Neural crest cell (in vitro differentiated cells): ENCODE measurements around the gene SKA2. TPM values are rescaled to one million over a fixed set of nuclear protein-coding genes. Genes with fewer than 3 reads are reported as not detected.
"Not testable (repeated sequence)": the region's sequence is repeated elsewhere in the genome, so short reads cannot be mapped to it uniquely, and the experiment has no call there.

Source experiments
- DNase-seq: peaks from one replicate; pipeline ENCODE4 v3.0.0; 2021; ENCODE audit warnings: low read depth, mixed read lengths, low spot score
- H3K27ac Mint-ChIP-seq: one replicate; pipeline ENCODE4 v1.8.0; 2021; ENCODE audit warnings: mild to moderate bottlenecking, mixed read lengths; ENCODE audit not compliant: unreplicated experiment
- H3K27me3 Mint-ChIP-seq: 2 replicates; pipeline ENCODE4 v1.8.0; 2021; ENCODE audit warnings: low read depth, mild to moderate bottlenecking, mixed read lengths
- H3K36me3 Mint-ChIP-seq: 2 replicates; pipeline ENCODE4 v1.8.0; 2021; ENCODE audit warnings: low read depth, mild to moderate bottlenecking, mixed read lengths
- H3K4me1 Mint-ChIP-seq: 2 replicates; pipeline ENCODE4 v1.8.0; 2021; ENCODE audit warnings: mixed read lengths
- H3K4me3 Mint-ChIP-seq: one replicate; pipeline ENCODE4 v1.8.0; 2021; ENCODE audit warnings: mild to moderate bottlenecking, mixed read lengths
- H3K9me3 Mint-ChIP-seq: 2 replicates; pipeline ENCODE4 v1.8.0; 2021; ENCODE audit warnings: mixed read lengths
- total RNA-seq: library from RNA; stranded (reverse); gene quantifications from 2 replicates; pipeline ENCODE4 v1.2.1, GENCODE V29; 2021
- TF ChIP-seq, protein P1 (sequence below): fragments of 200-600 bp; sonication (generic); conservative IDR thresholded peaks from 2 replicates; pipeline ENCODE4 v1.5.0; 2021; ENCODE audit warnings: antibody characterized with exemption, mild to moderate bottlenecking

SKA2 gene
- total RNA-seq, 1 donor from 2014 or later: 119 TPM

DNA sequence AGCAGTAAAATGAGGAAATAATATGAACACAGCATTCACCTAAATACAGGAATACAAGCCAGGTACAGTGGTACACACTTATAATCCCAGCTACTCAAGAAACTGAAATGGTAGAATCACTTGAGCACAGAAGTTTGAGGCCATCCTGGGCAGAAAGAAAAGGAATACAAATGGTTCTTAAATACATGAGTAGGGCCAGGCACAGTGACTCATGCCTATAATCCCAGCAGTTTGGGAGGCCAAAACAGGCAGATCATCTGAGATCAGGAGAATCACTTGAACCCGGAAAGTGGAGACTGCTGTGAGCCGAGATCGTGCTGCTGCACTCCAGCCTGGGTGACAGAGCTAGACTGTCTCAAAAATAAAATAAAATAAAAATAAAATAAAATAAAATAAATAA, 31.9 kb upstream of the SKA2 start:
- no peaks in the 10 kb centered on the region for H3K9me3 Mint-ChIP-seq
- H3K36me3 Mint-ChIP-seq: peaks cover 25% of the 10 kb centered on the region
- no peak for DNase-seq
- no peak overlapping the region for H3K4me3 Mint-ChIP-seq
- TF ChIP-seq, protein P1, sequence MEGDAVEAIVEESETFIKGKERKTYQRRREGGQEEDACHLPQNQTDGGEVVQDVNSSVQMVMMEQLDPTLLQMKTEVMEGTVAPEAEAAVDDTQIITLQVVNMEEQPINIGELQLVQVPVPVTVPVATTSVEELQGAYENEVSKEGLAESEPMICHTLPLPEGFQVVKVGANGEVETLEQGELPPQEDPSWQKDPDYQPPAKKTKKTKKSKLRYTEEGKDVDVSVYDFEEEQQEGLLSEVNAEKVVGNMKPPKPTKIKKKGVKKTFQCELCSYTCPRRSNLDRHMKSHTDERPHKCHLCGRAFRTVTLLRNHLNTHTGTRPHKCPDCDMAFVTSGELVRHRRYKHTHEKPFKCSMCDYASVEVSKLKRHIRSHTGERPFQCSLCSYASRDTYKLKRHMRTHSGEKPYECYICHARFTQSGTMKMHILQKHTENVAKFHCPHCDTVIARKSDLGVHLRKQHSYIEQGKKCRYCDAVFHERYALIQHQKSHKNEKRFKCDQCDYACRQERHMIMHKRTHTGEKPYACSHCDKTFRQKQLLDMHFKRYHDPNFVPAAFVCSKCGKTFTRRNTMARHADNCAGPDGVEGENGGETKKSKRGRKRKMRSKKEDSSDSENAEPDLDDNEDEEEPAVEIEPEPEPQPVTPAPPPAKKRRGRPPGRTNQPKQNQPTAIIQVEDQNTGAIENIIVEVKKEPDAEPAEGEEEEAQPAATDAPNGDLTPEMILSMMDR: no peak
- H3K4me1 Mint-ChIP-seq: no peaks in the 10 kb centered on the region
- no peaks in the 10 kb centered on the region for H3K27me3 Mint-ChIP-seq
- no peak overlapping the region for H3K27ac Mint-ChIP-seq

DNA sequence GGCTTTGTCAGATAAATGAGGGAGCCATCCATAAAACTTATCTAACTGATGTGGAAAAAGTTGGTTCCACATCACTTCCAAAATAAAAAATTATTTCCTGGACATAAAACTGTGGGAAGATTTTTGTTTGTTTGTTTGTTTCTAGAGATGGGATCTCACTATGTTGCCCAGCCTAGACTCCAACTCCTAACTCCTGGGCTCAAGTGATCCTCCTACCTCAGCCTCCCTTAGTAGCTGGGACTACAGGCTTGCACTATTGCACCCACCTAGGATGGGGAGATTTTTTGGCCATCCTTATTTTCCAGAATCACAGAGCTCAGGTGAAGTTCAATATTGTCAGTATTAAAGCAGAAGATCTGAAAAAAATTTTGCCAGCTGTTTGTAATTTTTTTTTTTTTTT, 31.0 kb upstream of the SKA2 start:
- Mint-ChIP-seq H3K36me3 (peaks cover 21% of the 10 kb centered on the region), H3K4me3 (no peak overlapping the region), H3K27ac (no peak overlapping the region), H3K9me3 (no peaks in the 10 kb centered on the region), H3K4me1 (no peaks in the 10 kb centered on the region), H3K27me3 (no peaks in the 10 kb centered on the region)
- DNase-seq: no peak
- TF ChIP-seq, protein P1: no peak

DNA sequence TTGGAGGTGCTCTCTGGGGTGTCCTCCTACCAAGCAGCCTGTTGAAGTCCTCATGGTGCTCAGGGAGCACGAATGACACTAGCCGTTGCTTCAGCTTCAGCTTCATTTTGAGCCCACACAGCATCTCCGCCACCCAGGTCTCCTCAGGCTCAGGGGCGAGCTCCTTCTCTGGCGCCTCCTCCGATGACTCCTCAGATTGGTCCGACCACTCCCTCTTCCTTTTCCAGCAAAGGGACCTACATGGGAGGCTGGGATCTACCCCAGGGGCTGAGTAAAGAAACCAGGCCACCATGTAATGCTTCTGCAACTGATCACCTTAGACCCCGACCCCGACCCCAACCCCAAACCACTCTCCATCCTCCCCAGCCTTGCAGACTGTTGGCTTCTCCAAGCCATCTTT, 26.5 kb upstream of the SKA2 start:
- Mint-ChIP-seq H3K4me1 (peaks cover 3% of the 10 kb centered on the region), H3K27me3 (no peaks in the 10 kb centered on the region), H3K4me3 (no peak overlapping the region), H3K9me3 (no peaks in the 10 kb centered on the region), H3K36me3 (peaks cover 22% of the 10 kb centered on the region), H3K27ac (no peak overlapping the region)
- no peak for DNase-seq
- TF ChIP-seq, protein P1: no peak

DNA sequence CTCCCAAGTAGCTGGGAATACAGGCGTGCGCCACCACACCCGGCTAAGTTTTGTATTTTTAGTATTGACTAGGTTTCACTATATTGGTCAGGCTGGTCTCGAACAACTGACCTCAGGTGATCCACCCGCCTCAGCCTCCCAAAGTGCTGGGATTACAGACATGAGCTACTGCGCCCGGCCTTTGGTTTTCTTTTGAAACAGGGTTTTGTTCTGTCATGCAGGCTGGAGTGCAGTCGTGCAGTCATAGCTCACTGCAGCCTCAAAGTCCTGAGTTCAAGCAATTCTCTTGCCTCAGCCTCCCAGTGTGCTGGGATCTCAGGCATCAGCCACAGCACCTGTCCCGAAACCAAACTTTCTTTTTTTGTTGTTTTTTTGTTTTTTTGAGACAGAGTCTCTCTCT, 25.6 kb upstream of the SKA2 start:
- Mint-ChIP-seq H3K4me1 (peaks cover 3% of the 10 kb centered on the region), H3K36me3 (peaks cover 23% of the 10 kb centered on the region)

DNA sequence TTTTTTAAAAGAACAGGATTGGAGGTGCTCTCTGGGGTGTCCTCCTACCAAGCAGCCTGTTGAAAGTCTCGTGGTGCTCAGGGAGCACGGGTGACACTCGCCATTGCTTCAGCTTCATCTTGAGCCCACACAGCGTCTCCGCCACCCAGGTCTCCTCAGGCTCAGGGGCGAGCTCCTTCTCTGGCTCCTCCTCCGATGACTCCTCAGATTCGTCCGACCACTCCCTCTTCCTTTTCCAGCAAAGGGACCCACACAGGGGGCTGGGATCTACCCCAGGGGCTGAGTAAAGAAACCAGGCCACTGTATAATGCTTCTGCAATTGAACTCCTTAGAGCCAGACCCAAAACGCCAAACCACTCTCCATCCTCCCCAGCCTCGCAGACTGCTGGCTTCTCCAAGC, 24.6 kb upstream of the SKA2 start:
- not testable (repeated sequence) for H3K9me3 Mint-ChIP-seq, H3K27me3 Mint-ChIP-seq, H3K4me1 Mint-ChIP-seq, DNase-seq, H3K4me3 Mint-ChIP-seq
- H3K36me3 Mint-ChIP-seq: peaks cover 19% of the 10 kb centered on the region
- peak overlapping the region; percentile 83 for H3K27ac Mint-ChIP-seq

More for the DNA sequence above, 25.6 kb upstream of the SKA2 start:
- TF ChIP-seq, protein P1: no peak
- Mint-ChIP-seq H3K27ac (no peak overlapping the region), H3K27me3 (no peaks in the 10 kb centered on the region), H3K4me3 (no peak overlapping the region), H3K9me3 (no peaks in the 10 kb centered on the region)
- no peak for DNase-seq

DNA sequence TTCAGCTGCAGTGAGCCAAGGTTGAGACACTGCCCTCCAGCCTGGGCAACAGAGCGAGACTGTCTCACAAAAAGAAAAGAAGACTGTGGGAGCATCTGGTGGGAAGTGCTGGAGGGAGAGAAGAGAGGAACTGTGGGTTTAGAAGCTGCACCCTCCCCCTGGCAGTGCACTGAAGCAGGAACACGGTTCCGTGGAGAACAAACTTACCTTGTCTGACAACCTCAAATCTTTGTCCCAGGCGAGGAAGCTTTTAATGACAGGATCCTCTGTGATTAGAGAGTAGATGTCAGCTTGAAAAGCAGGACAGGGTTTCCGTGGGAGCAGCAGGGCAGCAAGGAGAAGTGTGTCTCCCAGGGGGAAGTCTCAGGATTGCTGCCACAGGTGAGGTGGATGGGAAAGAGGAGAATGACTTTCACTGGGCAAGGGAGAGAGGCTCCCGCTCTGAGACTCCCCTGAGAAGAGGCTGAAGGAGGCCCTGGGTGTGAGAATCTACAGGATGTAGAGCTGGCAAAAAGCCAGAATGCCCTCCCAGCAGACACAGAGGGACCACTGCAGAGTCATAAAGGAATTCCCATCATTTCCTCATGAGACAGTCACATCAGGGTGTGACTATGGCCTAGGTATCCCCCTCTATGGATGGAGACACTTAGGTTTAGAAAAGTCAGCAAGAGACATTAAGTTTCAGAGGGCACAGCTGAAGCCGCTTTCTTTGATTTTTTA, 23.4 kb upstream of the SKA2 start:
- no peak for DNase-seq
- Mint-ChIP-seq H3K4me1 (peaks cover 3% of the 10 kb centered on the region), H3K27ac (peak overlapping the region; percentile 67), H3K36me3 (peaks cover 29% of the 10 kb centered on the region), H3K27me3 (no peaks in the 10 kb centered on the region), H3K9me3 (peaks cover 7% of the 10 kb centered on the region), H3K4me3 (no peak overlapping the region)
- TF ChIP-seq, protein P1: no peak
